ENCODE data around the gene PLA2G4B.

Gene PLA2G4B

GRCh38 chr15:41813426-41813825 is 25.2 kb upstream of the PLA2G4B start:
- no peaks in the 10 kb centered on the region for H3K4me1 ChIP-seq (ENCODE audit: insufficient read depth, low read length)
- H3K4me3 ChIP-seq (ENCODE audit: low read length) = no peak overlapping the region
- no peaks in the 10 kb centered on the region for H3K9me3 ChIP-seq (ENCODE audit: low read length)
- H3K27me3 ChIP-seq (ENCODE audit: insufficient read depth, low read length) = no peaks in the 10 kb centered on the region
- H3K36me3 ChIP-seq (ENCODE audit: insufficient read depth, low read length) = peaks cover 40% of the 10 kb centered on the region
- H2AFZ ChIP-seq (ENCODE audit: low read depth, low read length) = no peak overlapping the region

GRCh38 chr15:41814534-41814933 is 24.1 kb upstream of the PLA2G4B start:
- Histone ChIP-seq H3K9me3 (ENCODE audit: low read length) (no peaks in the 10 kb centered on the region), H3K4me3 (ENCODE audit: low read length) (no peak overlapping the region), H3K27me3 (ENCODE audit: insufficient read depth, low read length) (no peaks in the 10 kb centered on the region), H2AFZ (ENCODE audit: low read depth, low read length) (no peak overlapping the region), H3K36me3 (ENCODE audit: insufficient read depth, low read length) (peaks cover 48% of the 10 kb centered on the region), H3K4me1 (ENCODE audit: insufficient read depth, low read length) (no peaks in the 10 kb centered on the region)

GRCh38 chr15:41816788-41817187 is 21.9 kb upstream of the PLA2G4B start:
- no peaks in the 10 kb centered on the region for H3K4me1 ChIP-seq (ENCODE audit: insufficient read depth, low read length)
- no peak overlapping the region for H3K4me3 ChIP-seq (ENCODE audit: low read length)
- H2AFZ ChIP-seq (ENCODE audit: low read depth, low read length) = no peak overlapping the region
- H3K27me3 ChIP-seq (ENCODE audit: insufficient read depth, low read length) = no peaks in the 10 kb centered on the region
- peaks cover 63% of the 10 kb centered on the region for H3K36me3 ChIP-seq (ENCODE audit: insufficient read depth, low read length)
- no peaks in the 10 kb centered on the region for H3K9me3 ChIP-seq (ENCODE audit: low read length)

- H3K36me3 ChIP-seq (ENCODE audit: insufficient read depth, low read length) = peaks cover 67% of the 10 kb centered on the region
- no peaks in the 10 kb centered on the region for H3K4me1 ChIP-seq (ENCODE audit: insufficient read depth, low read length)
- H2AFZ ChIP-seq (ENCODE audit: low read depth, low read length) = no peak overlapping the region
- no peaks in the 10 kb centered on the region for H3K27me3 ChIP-seq (ENCODE audit: insufficient read depth, low read length)
- no peaks in the 10 kb centered on the region for H3K9me3 ChIP-seq (ENCODE audit: low read length)
- no peak overlapping the region for H3K4me3 ChIP-seq (ENCODE audit: low read length)
These were observed 21.3 kb upstream of the PLA2G4B start for GRCh38 chr15:41817327-41817726.

- H3K36me3 ChIP-seq (ENCODE audit: insufficient read depth, low read length) = peaks cover 70% of the 10 kb centered on the region
- no peak overlapping the region for H2AFZ ChIP-seq (ENCODE audit: low read depth, low read length)
- H3K9me3 ChIP-seq (ENCODE audit: low read length) = no peaks in the 10 kb centered on the region
- H3K4me3 ChIP-seq (ENCODE audit: low read length) = no peak overlapping the region
- H3K27me3 ChIP-seq (ENCODE audit: insufficient read depth, low read length) = no peaks in the 10 kb centered on the region
- H3K4me1 ChIP-seq (ENCODE audit: insufficient read depth, low read length) = no peaks in the 10 kb centered on the region
These were observed 20.9 kb upstream of the PLA2G4B start for GRCh38 chr15:41817781-41818180.

- Histone ChIP-seq H3K9me3 (ENCODE audit: low read length) (no peaks in the 10 kb centered on the region), H3K27me3 (ENCODE audit: insufficient read depth, low read length) (no peaks in the 10 kb centered on the region), H3K4me1 (ENCODE audit: insufficient read depth, low read length) (no peaks in the 10 kb centered on the region), H3K4me3 (ENCODE audit: low read length) (no peak overlapping the region), H3K36me3 (ENCODE audit: insufficient read depth, low read length) (peaks cover 78% of the 10 kb centered on the region), H2AFZ (ENCODE audit: low read depth, low read length) (no peak overlapping the region)
These were observed 19.1 kb upstream of the PLA2G4B start for GRCh38 chr15:41819455-41820050.

GRCh38 chr15:41820791-41821423 is 17.7 kb upstream of the PLA2G4B start:
- Histone ChIP-seq H3K4me3 (ENCODE audit: low read length) (no peak overlapping the region), H3K4me1 (ENCODE audit: insufficient read depth, low read length) (no peaks in the 10 kb centered on the region), H2AFZ (ENCODE audit: low read depth, low read length) (no peak overlapping the region), H3K9me3 (ENCODE audit: low read length) (no peaks in the 10 kb centered on the region), H3K27me3 (ENCODE audit: insufficient read depth, low read length) (no peaks in the 10 kb centered on the region), H3K36me3 (ENCODE audit: insufficient read depth, low read length) (peaks cover 77% of the 10 kb centered on the region)

- Histone ChIP-seq H2AFZ (ENCODE audit: low read depth, low read length) (no peak overlapping the region), H3K36me3 (ENCODE audit: insufficient read depth, low read length) (peaks cover 75% of the 10 kb centered on the region), H3K27me3 (ENCODE audit: insufficient read depth, low read length) (no peaks in the 10 kb centered on the region), H3K4me3 (ENCODE audit: low read length) (no peak overlapping the region), H3K4me1 (ENCODE audit: insufficient read depth, low read length) (no peaks in the 10 kb centered on the region), H3K9me3 (ENCODE audit: low read length) (no peaks in the 10 kb centered on the region)
These were observed 16.8 kb upstream of the PLA2G4B start for GRCh38 chr15:41821831-41822230.

- no peaks in the 10 kb centered on the region for H3K4me1 ChIP-seq (ENCODE audit: insufficient read depth, low read length)
- H3K4me3 ChIP-seq (ENCODE audit: low read length) = no peak overlapping the region
- H3K9me3 ChIP-seq (ENCODE audit: low read length) = no peaks in the 10 kb centered on the region
- H3K36me3 ChIP-seq (ENCODE audit: insufficient read depth, low read length) = peaks cover 68% of the 10 kb centered on the region
- H2AFZ ChIP-seq (ENCODE audit: low read depth, low read length) = no peak overlapping the region
- no peaks in the 10 kb centered on the region for H3K27me3 ChIP-seq (ENCODE audit: insufficient read depth, low read length)
These were observed 16.2 kb upstream of the PLA2G4B start for GRCh38 chr15:41822471-41822870.

GRCh38 chr15:41822957-41823356 is 15.7 kb upstream of the PLA2G4B start:
- Histone ChIP-seq H3K36me3 (ENCODE audit: insufficient read depth, low read length) (peaks cover 64% of the 10 kb centered on the region), H2AFZ (ENCODE audit: low read depth, low read length) (no peak overlapping the region), H3K27me3 (ENCODE audit: insufficient read depth, low read length) (no peaks in the 10 kb centered on the region), H3K9me3 (ENCODE audit: low read length) (no peaks in the 10 kb centered on the region), H3K4me3 (ENCODE audit: low read length) (no peak overlapping the region), H3K4me1 (ENCODE audit: insufficient read depth, low read length) (peaks cover 2% of the 10 kb centered on the region)

GRCh38 chr15:41823502-41823901 is 15.1 kb upstream of the PLA2G4B start:
- no peaks in the 10 kb centered on the region for H3K27me3 ChIP-seq (ENCODE audit: insufficient read depth, low read length)
- no peaks in the 10 kb centered on the region for H3K9me3 ChIP-seq (ENCODE audit: low read length)
- peaks cover 58% of the 10 kb centered on the region for H3K36me3 ChIP-seq (ENCODE audit: insufficient read depth, low read length)
- H3K4me3 ChIP-seq (ENCODE audit: low read length) = no peak overlapping the region
- peaks cover 3% of the 10 kb centered on the region for H3K4me1 ChIP-seq (ENCODE audit: insufficient read depth, low read length)
- H2AFZ ChIP-seq (ENCODE audit: low read depth, low read length) = no peak overlapping the region

GRCh38 chr15:41824062-41824745 is 14.4 kb upstream of the PLA2G4B start:
- no peak overlapping the region for H3K4me3 ChIP-seq (ENCODE audit: low read length)
- peaks cover 52% of the 10 kb centered on the region for H3K36me3 ChIP-seq (ENCODE audit: insufficient read depth, low read length)
- no peak overlapping the region for H2AFZ ChIP-seq (ENCODE audit: low read depth, low read length)
- no peaks in the 10 kb centered on the region for H3K27me3 ChIP-seq (ENCODE audit: insufficient read depth, low read length)
- H3K9me3 ChIP-seq (ENCODE audit: low read length) = no peaks in the 10 kb centered on the region
- H3K4me1 ChIP-seq (ENCODE audit: insufficient read depth, low read length) = peaks cover 10% of the 10 kb centered on the region

- Histone ChIP-seq H3K9me3 (ENCODE audit: low read length) (no peaks in the 10 kb centered on the region), H3K27me3 (ENCODE audit: insufficient read depth, low read length) (no peaks in the 10 kb centered on the region), H3K4me1 (ENCODE audit: insufficient read depth, low read length) (peaks cover 10% of the 10 kb centered on the region), H2AFZ (ENCODE audit: low read depth, low read length) (no peak overlapping the region), H3K36me3 (ENCODE audit: insufficient read depth, low read length) (peaks cover 56% of the 10 kb centered on the region), H3K4me3 (ENCODE audit: low read length) (no peak overlapping the region)
These were observed 13.5 kb upstream of the PLA2G4B start for GRCh38 chr15:41825145-41825544.

Measured in neuron (in vitro differentiated cells).